NCI-H1417 (cell line): ENCODE measurements around the gene GRIK4.
A peak's percentile ranks its signal among the peaks of the same experiment; 100 is the strongest.

Experiments used
- DNase-seq, 3 experiments: peaks; one replicate each; lab custom pipeline; 2025; lab: John Stamatoyannopoulos, UW

The GRIK4 gene

GRCh38 chr11:120880498-120881175, 369.1 kb downstream of the GRIK4 start:
- DNase-seq: no peak

- DNase-seq: no peak
These were observed 370.0 kb downstream of the GRIK4 start for GRCh38 chr11:120881596-120881995.

- no peak for DNase-seq
These were observed 370.6 kb downstream of the GRIK4 start for GRCh38 chr11:120882175-120882574.

- DNase-seq: no peak
These were observed 372.0 kb downstream of the GRIK4 start for GRCh38 chr11:120883404-120884080.

- DNase-seq: no peak
These were observed 372.8 kb downstream of the GRIK4 start for GRCh38 chr11:120884154-120885020.

GRCh38 chr11:120890609-120891320, 379.2 kb downstream of the GRIK4 start:
- DNase-seq: peak in 2 of 3 experiments; percentile 61

- peak in 1 of 3 experiments; percentile 39 for DNase-seq
These were observed 382.1 kb downstream of the GRIK4 start for GRCh38 chr11:120893440-120894201.

- DNase-seq: peak in 2 of 3 experiments; percentile 87 to 96
These were observed 382.8 kb downstream of the GRIK4 start for GRCh38 chr11:120894202-120894985.

- DNase-seq: no peak
These were observed 385.1 kb downstream of the GRIK4 start for GRCh38 chr11:120896687-120897086.

GRCh38 chr11:120898568-120898967, 387.0 kb downstream of the GRIK4 start:
- peak; percentile 64 to 92 (median 72) for DNase-seq

- DNase-seq: no peak
These were observed 388.2 kb downstream of the GRIK4 start for GRCh38 chr11:120899720-120900119.

GRCh38 chr11:120900643-120901042, 389.1 kb downstream of the GRIK4 start:
- DNase-seq: no peak

GRCh38 chr11:120903686-120904085, 392.1 kb downstream of the GRIK4 start:
- no peak for DNase-seq

- no peak for DNase-seq
These were observed 392.6 kb downstream of the GRIK4 start for GRCh38 chr11:120904116-120904515.

- DNase-seq: no peak
These were observed 395.2 kb downstream of the GRIK4 start for GRCh38 chr11:120906766-120907165.

GRCh38 chr11:120907971-120908370, 396.4 kb downstream of the GRIK4 start:
- no peak for DNase-seq

- DNase-seq: no peak
These were observed 397.1 kb downstream of the GRIK4 start for GRCh38 chr11:120908461-120909181.

GRCh38 chr11:120909676-120910416, 398.3 kb downstream of the GRIK4 start:
- DNase-seq: no peak

- no peak for DNase-seq
These were observed 400.4 kb downstream of the GRIK4 start for GRCh38 chr11:120911943-120912342.
